Right lung (tissue), 5 donors: ENCODE data around the gene EPHB6. TPM values are rescaled to one million over a fixed set of nuclear protein-coding genes. Genes with fewer than 3 reads are reported as not detected.
A peak's percentile ranks its signal among the peaks of the same experiment; 100 is the strongest.

Experiments used
- DNase-seq, 2 donors: peaks; one replicate each; pipeline ENCODE4 v3.0.0-alpha.2; 2013
- polyA plus RNA-seq, 5 donors: library from polyadenylated mRNA; unstranded; fragments of 120-200 nt; gene quantifications; one replicate each; pipeline versions ENCODE4 v1.2.1 to v1.2.3, GENCODE V29; 2013; ENCODE audit warnings: inconsistent platforms in 1 of 5, low replicate concordance in 1 of 5; ENCODE audit not compliant: insufficient read length in 5 of 5, insufficient read depth in 1 of 5

EPHB6 gene
- polyA plus RNA-seq, 5 donors = 18.9 to 28.3 (median 26.8) TPM

DNA sequence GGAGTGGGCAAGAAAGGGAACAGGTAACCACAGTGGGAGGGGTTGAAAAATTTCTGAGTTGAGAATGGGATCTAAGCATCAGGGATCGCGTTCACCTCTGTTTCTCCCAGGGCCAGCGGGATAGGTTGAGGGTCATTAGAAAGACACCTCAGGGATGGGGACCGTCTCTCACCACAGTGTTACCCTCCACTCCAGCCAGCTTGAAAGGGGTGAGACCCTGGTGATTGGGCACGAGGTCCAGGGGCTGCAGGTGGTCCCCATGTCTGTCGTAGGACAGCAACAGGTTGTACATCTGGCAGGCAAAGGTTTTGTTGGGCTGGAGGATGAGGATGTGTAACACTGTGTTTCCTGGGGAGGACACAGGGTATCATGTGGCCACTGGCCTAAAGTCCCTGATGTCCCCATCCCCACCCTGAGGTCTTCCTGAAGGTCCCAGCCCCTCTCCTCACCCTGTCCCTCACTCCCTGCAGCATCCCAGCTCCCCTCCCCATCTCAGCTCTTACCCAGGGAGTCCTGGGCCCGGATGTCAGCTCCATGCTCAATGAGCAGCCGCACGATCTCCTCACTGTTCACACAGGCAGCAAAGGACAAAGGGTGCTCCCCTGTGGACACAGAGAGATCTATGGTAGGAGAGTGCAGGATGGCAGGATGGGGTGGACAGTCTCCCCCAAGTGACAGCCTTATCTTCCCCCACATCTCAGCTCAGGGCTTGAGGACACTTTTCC is 21.5 kb downstream of the EPHB6 start:
- DNase-seq = no peak

DNA sequence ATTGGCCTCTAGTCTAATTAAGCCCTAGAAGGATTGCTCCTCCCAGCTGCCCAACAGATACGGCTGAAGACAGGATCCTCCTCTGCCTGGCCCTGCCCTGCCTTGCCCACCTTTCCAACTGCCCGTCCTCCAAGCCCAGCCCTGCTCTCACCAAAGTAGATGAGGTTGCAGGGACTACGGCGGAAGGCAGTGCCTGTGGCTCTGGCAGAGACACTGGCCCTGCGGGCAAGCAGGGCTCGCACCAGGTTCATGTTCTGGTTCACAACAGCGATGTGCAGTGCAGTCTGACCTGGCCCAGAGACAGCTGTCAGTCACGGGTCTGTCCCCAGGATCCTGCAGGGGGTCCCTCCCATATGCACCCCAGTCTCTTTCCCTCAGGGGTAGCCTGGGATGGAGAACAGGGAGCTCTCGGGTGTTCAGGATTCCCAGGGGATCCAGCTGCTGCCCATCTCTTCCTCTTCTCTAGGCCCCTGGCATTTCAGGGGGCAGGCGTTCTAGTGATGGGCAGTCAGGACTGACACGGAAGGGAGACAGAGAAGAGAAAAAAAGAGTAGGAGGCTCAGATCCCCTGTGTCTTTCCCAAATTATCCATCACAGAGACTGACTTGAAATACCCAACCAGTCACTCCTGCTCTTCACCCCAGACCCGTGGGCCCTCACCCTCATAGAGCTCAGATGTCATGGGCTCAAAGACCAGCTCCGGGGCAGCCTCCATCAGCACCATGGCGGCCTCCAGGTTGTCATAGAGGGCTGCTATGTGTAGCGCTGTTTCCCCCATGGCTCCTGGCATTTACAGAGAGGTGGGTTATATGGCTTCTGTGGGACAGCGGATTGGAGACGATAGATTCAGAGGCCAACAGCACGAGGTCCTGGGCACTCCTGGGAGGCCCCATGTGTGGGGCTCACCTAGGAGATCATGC is 22.4 kb downstream of the EPHB6 start:
- no peak for DNase-seq

DNA sequence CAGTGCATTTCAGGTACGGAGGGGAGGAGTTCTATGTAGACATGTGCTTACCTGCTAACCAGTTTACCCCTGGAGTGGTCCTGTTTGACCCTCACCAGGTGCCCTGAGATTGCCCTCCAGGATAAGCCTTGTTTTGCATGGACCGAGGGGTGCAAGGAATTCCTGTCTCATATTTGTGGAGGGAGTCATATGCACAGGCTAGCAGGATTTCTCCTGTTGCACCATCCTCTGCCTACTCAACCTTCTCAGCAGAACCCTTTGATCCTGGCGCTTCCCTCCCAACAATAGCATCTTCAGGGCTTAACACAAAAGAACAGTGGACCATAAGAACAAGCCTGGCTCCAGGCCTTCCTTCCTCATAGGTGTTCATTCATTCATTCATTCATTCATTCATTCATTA is 23.4 kb downstream of the EPHB6 start:
- DNase-seq = no peak

DNA sequence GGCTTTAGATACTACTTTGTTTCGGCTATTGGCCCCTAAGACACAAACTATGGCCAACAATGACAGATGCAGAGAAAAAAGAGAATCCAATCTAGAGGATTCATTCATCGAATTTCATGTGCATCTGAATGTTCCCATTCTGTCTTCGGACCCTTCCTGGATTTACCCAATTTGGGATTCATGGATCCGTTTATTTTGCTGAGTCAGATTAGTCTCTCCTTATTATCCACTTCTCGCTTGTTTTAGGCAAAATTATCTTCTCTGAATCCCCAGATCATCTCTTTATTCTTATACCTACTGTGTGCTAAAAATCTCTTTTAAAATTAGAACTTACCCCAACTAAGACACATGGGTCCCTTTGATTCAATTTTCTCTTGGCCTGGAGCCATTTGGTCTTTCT is 24.2 kb downstream of the EPHB6 start:
- no peak for DNase-seq

DNA sequence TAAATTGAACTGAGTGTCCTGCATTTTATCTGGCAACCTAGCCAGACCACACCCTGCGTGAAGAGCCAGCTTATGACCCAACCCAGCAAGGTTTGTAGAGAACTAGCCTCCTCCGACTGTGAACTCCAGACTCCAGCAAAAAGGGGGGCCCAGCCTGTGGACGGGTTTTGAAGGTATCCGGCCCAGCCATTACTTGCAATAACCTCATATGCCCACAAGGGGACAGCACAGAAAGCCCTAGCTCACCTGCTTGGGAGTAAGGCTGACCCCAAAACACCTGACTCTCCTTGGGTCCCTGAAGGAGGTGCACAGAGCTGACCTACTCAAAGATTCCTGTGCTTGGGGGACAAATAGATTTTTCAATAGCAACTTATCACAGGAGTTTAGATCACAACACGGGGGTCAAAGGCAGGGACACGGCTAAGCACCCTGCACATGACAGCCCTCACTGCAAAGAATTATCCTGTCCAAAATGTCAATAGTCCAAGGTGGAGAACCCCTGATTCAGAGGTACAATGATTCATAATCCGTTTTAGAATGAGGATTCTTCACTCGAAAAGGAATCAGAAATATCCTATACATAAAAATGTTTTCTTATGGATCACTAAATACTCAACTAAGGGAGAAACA is 26.1 kb downstream of the EPHB6 start:
- DNase-seq = no peak

DNA sequence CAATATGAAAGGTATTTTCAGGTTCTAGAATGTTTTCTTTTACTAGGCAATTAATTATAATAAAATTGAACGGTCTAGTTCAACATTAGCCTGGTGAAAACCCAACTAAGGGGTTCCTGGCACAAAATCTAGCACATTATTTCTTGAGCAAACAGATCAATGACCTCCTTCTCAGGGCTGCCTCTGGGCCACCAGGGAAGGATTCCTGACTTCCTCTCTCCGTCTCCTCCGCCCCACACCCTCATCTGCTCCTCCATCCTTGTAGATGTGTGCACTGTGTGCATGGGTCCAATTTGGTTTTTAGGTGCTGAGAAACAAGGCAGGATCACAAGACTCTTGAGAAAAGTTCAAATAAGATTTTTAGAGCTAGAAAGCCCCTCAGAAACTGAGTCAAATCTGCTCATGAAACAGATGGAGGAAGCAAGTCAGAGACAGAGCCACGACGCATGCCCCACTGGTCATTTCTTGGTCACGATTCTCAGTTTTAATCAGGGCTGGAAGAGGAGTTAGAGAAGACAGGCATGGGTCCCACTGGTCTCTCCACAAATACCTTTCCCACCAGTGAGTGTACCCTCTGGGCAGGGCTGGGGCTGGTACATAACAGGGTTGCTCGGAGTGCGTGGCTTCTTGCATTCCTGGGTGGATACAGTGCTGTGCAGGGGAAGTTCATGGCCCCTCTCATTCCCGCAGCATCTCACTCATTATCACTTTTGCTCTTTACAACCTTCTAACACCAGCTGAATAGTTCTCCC is 26.9 kb downstream of the EPHB6 start:
- no peak for DNase-seq

DNA sequence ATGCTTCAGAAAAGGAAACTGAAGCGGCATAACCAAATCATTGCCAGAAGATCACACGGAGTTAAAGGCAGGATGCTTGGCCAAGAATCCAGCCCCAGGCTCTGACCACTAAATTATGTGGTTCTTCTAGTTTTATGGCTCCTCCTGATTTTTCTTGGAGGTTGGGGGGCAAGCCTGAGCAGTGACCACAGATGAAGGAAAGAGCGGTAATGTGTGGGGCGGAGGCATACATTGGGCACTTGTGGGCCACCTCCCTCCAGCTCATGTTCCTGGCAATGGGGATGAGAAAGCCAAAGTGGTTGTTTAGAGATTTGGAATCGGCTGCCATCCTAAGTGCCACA is 27.4 kb downstream of the EPHB6 start:
- DNase-seq = no peak

DNA sequence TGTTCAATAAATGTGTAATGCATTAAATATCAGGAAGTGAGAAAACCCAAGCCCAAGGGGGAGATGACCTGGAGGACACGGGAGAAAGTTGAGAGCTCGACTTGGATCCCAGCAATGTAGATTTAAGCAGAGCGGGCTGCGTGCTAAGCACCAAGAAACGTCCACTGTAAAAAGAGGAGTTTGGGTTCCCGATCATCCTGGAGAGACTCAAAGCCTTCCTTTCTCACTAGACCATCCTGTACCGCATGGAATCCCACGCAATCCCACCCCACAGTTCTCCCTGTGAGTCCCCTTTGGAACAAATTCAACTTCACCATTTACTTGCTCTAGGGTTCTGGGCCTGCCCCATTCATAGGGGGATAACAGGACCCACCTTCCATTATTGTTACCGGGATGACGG is 28.3 kb downstream of the EPHB6 start:
- DNase-seq = no peak

DNA sequence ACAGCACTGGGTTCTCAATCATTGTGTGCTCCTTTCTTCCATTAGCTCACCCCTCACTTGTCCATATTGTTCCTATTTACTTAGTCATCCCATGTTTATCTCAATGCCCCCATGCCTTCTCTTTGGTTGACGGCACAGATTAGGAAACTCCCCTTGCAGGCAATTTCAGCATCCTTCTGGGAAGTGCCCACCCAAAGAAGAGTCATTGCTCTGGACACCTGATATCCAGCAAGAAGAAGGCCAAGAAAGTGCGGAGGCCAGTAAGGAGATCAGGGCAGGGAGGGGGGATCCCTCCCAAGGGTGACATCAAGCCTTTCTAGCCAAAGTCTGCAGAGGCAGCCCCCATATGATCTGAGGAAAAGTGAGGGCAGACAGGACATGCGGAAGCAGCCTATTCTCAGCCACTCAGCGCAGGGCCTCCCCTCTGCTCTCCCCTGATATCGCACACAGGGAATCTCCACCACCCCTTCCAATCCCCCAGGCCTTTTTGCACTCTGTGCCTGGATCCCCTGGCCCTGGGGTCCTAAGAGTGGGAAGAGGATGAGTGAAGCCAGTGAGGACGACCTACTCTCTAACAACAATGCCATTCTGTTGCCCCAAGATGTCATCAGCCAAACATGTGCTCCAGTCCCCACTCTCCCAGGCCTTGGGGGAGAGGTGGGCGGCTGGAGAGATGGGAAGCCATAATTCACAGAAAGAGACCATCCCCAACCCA is 28.9 kb downstream of the EPHB6 start:
- no peak for DNase-seq

DNA sequence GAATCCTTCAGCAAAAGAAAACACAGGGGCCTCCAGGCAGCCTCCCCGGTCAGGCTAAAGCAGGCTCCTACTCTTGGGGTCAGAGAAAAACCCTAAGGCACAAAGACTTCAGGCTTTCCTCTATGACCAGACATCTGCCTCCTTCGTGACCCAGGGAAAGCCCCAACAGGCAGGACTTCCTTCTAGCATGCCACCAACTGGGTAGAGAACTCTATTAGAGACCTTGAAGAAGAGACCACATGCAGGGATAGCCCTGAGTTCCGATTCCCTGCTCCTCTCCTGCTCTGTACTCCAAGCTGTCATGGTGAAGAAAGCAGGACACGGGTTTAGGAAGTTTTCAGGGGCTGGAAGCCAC is 29.4 kb downstream of the EPHB6 start:
- no peak for DNase-seq

DNA sequence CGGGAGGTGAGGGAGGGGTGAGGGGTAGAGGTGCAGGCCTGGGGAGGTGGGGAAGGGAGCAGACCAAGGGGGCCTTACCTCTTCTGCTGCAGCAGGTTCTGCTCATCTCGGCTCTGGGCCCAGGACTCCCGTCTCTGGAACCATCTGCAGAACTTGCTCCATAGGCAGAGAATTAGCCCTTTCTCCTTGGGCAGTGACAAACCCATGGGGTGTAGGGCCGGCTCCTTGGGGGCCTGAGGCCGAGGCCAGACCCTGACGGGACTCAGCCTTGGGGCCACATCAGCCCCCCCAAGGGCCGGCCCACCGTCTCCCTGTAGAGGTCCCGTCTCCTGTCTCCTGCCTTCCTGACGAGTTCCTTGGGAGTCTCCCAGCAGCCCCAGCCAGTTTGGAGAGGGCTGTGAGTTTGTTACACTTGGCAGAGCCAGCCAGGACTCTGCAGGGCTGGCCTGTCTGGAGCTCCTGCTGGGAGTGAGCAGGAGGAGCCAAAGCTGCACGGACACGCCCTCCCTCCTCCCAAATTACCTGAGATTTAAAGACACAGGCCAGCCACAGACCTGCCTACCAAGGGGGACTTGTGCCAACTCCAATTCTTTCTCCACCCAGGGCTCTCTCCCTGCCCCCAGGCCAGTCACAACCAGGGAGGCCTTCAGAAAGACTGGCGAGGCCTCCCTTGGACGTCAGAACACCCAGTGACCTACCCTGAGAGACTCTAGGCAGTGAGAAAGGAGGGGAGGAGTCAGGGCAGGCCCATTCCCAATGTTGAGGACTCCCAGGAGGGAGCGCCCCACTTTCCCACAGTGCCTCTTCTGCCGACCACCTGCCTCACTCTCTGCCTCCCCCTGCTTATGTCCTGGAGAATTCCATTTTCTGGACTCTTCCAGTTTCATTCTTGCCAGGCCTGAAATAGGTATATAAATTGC is 30.7 kb downstream of the EPHB6 start, which contains the start of gene TRPV6:
TSS of gene TRPV6 (minus strand) at position 435 of the 920 bp plus-strand sequence.
- DNase-seq = peak; percentile 39 to 43

DNA sequence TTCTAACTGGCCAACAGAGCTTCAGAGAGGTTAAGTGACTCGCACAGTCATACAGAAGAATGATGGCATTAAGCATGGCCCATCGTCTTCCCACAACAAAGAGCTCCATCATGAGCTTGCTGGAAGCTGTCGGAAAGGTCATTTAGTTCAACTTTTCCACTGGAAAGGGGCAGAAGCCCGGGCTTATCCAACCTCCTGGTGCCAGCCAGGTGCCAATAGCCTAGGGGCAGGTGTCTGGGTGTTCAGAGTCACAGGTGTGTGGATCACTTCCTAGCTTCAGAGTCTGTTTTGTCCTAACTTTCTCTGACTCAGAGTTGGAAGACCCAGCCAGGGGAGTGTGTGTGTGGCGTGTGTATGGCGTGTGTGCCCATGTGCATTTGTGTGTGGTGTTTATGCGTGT is 32.0 kb downstream of the EPHB6 start:
- DNase-seq = no peak

DNA sequence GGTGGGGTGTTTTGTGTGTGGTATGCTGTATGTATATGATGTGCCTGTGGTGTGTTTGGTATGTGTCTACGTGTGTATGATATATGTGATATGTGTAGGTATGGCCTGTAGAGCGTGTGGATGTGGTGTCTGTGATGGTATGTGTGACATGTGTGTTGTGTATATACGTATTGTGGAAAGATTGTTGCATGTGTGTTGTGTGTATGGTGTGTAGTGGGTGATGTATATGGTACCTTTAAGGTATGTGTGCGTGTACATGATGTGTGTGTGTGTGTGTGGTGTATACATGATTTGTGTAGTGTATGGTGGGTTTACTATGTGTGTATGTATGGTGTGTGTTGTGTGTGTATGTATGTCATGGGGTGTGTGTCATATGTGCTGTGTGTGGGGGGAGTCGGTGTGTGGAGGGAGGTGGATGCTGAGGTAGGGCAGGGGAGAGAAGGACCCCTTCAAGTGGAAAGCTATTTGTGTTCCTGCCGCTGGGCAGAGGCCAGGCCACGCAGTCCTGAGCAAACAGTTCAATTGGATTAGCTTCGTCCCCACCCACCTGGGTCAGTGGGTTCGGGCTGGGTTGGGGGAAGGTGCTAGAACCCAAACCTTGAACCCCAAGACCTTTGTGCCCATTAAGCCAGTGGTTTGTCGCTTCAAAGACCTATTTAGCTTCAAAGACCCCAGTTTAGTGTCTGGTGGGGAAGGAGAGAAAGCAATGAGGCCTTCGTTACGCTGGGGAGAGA is 32.6 kb downstream of the EPHB6 start:
- DNase-seq = no peak

DNA sequence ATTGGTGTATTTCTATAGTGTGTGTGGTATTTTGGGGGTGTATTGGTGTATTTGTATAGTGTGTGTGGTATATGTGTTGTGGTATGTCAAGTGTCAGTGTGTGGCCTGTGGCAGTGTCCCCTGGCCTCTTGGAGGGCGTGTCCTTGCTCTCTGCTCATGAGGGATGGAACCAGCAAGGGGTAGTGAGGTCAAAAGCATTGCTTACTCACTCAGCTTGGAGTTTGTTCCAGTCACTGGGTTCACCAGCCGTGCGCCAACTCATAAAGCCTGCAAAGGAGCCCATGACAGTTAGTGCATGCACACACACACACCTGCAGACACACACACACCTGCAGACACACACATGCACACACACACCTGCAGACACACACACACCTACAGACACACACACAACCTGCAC is 34.9 kb downstream of the EPHB6 start:
- no peak for DNase-seq

DNA sequence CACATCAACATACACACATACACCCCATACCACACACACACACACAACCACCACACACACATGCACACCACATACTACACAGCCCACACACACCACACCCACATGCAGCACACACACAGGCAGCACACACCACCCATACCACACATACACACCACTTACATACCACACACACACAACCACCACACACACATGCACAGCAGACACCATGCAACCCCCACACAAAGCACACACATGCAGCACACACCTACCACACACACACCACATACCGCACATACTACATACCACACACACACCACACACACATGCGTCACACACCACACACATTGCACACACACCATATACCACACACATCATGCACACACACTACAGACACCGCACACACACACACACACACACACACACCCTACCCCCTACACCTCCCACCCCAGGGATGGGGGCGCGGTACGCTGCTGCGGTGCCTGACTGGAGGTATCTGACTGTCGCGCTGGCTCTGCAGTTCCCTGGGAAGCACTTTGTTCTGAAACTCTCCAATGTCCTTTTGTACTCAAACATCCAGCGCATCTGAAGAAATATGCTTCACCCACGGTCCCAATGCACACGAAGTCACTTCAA is 36.1 kb downstream of the EPHB6 start:
- no peak for DNase-seq

DNA sequence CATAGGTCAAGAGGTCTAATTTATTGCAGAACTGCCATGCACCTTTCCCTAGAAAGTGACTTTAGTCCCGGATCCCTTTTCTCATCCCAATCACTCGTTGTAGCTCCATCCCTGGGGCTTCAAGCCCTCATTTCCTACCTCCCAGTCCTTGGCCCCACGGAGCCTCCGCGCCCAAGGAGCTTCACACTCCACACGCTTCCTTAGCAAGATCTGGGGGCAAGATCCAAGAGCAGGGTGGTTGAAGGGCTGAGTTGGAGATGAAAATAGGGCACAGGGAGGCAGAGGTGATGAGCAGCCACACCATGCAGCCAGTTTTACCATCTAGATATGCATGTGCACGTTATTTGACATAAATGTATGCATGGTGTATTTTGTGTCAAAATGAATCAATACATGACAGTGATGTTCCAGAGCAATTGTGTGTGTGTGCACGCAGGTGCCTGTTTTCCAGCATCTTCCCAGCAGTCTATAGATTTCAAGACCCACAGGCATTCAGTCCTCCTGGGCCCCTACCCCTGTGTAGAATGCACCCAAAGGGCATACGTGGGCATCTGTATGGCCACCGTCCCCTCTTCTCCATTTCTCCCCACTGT is 36.7 kb downstream of the EPHB6 start:
- no peak for DNase-seq

DNA sequence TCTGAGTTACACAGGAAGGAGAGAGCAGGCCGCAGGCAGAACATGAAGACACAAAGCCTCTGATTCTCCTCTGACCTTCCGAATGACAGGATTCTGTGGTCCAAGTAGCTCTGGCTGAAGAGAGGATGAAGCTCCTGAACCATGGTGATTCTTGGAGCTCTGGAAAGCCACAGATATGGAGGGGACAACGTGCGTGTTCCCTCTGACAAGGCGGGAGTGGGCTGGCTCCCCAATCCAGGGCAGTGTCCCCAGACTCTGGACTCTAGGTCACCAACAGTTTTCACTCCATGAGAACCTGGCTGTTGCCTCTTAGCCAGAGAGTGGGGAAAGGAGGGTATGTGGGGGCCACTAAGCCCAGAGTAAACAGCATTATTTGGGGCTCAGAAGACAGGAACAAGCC is 38.1 kb downstream of the EPHB6 start:
- DNase-seq = no peak

DNA sequence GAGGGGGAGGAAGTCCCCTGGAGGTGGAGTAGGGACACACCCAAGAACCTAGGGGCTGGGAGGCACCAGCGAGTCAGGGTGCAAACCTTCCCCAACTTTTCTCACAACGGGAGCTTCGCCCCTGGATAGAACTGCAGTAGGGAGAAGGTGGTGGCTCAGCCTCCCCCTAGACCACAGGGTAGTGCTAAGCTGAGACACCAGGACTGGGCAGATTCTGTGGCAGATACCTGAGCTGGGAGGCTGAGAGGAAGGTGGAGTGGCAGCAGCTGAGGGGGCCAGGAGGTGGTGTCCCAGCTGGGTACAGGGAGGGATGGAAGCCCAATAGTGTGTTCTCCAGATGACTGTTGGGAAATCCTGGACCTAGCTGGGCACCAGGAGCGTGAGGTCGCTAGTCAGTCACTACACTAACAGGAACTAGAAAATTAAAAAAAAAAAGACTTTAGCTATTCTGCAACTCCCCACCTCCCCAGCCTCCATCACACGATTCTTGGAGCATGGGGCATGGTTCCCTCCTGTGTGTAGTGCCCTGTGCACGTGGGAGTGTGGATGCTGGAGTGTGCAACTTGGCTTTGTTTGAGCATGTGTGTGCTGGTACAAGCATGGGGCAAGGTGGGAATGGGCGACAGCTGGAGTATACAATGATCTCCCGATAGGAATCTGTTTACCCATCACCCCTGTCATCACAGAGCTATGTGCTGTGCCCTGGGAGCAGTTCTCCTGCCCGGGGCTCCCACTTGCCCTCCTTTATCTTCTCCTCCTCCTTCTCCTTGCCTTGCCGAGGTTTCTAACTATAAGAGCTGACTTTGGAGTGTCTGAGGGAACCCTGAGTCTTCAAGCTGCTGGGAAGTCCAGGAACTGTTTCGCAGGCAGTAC is 39.5 kb downstream of the EPHB6 start:
- DNase-seq = no peak
